Keratinocyte (primary cell): ENCODE data around the gene ATP6V1G3. TPM values are rescaled to one million over a fixed set of nuclear protein-coding genes. Genes with fewer than 3 reads are reported as not detected.

Source experiments
- DNase-seq: peaks from one replicate; pipeline ENCODE4 v3.0.0-alpha.2; 2011; ENCODE audit warnings: low read depth, missing footprints, low spot score
- FAIRE-seq: peaks from 2 replicates; lab custom pipeline; 2011; peaks lifted over from hg19 to GRCh38; lab: Jason Lieb, UNC
- H2AFZ ChIP-seq: 2 replicates; pipeline ENCODE4 v1.6.0; 2012; ENCODE audit warnings: low read length, control low read depth, inconsistent platforms; ENCODE audit not compliant: control insufficient read depth
- H3K27ac ChIP-seq: 2 replicates; pipeline ENCODE4 v1.5.1; 2011; ENCODE audit warnings: low read length; ENCODE audit not compliant: control insufficient read depth, insufficient read depth
- H3K27me3 ChIP-seq: 3 replicates; pipeline ENCODE4 v1.6.0; 2011; ENCODE audit warnings: low read length; ENCODE audit not compliant: control insufficient read depth, insufficient read depth; ENCODE audit errors: extremely low read depth
- H3K36me3 ChIP-seq, 2 experiments: 2 replicates in 1 of 2; 3 replicates in 1 of 2; pipeline ENCODE4 v1.5.1; 2011; ENCODE audit warnings: low read length in 2 of 2, mild to moderate bottlenecking in 1 of 2; ENCODE audit not compliant: control insufficient read depth in 2 of 2, insufficient read depth in 2 of 2; ENCODE audit errors: extremely low read depth in 1 of 2
- H3K4me1 ChIP-seq: 3 replicates; pipeline ENCODE4 v1.5.1; 2011; ENCODE audit warnings: low read length; ENCODE audit not compliant: control insufficient read depth, insufficient read depth; ENCODE audit errors: extremely low read depth
- H3K4me2 ChIP-seq: 3 replicates; pipeline ENCODE4 v1.6.0; 2011; ENCODE audit warnings: low read depth, low read length; ENCODE audit not compliant: control insufficient read depth, insufficient read depth; ENCODE audit errors: extremely low read depth
- H3K4me3 ChIP-seq, 3 experiments: fragments of 200-600 bp in 1 of 3; sonication (generic) in 1 of 3; 2 replicates in 2 of 3; 3 replicates in 1 of 3; pipeline ENCODE4 v1.5.1; 2011 to 2016; ENCODE audit warnings: low read length in 3 of 3, mild to moderate bottlenecking in 3 of 3, control low read depth in 2 of 3, inconsistent platforms in 1 of 3, low read depth in 1 of 3, mixed read lengths in 1 of 3, mixed run types in 1 of 3, moderate library complexity in 1 of 3; ENCODE audit not compliant: control insufficient read depth in 2 of 3, insufficient read depth in 2 of 3; ENCODE audit errors: extremely low read depth in 1 of 3
- H3K79me2 ChIP-seq: 2 replicates; pipeline ENCODE4 v1.6.0; 2012; ENCODE audit warnings: low read length; ENCODE audit not compliant: control insufficient read depth, insufficient read depth
- H3K9ac ChIP-seq: 3 replicates; pipeline ENCODE4 v1.6.0; 2011; ENCODE audit warnings: low read length; ENCODE audit not compliant: control insufficient read depth, insufficient read depth; ENCODE audit errors: extremely low read depth
- H3K9me1 ChIP-seq: 3 replicates; pipeline ENCODE4 v1.6.0; 2011; ENCODE audit warnings: low read length; ENCODE audit not compliant: control insufficient read depth, insufficient read depth; ENCODE audit errors: extremely low read depth
- H3K9me3 ChIP-seq: 2 replicates; pipeline ENCODE4 v1.5.1; 2012; ENCODE audit warnings: low read depth, low read length; ENCODE audit not compliant: control insufficient read depth
- H4K20me1 ChIP-seq: 3 replicates; pipeline ENCODE4 v1.6.0; 2011; ENCODE audit warnings: low read length; ENCODE audit not compliant: control insufficient read depth, insufficient read depth; ENCODE audit errors: extremely low read depth
- EZH2 ChIP-seq: IDR thresholded peaks from one replicate; pipeline ENCODE4 v1.6.1; 2012; ENCODE audit warnings: inconsistent platforms, mild to moderate bottlenecking, low read length, moderate library complexity
- dilution Hi-C: fragments of 300-500 bp; cut with MboI; formaldehyde crosslinking; loops from one replicate; pipeline ENCODE4 v1.7.0; 2020; ENCODE audit warnings: low sequenced_read_pairs; ENCODE audit not compliant: extremely low pct_ligation_motif_present
- polyA plus RNA-seq, 5 experiments: library from polyadenylated mRNA; depleted of rRNA in 3 of 5; stranded (reverse) in 3 of 5; stranded (forward) in 1 of 5; unstranded in 1 of 5; fragments of >200 nt; gene quantifications; 1 replicate in 1 of 5; 2 replicates in 3 of 5; 3 replicates in 1 of 5; pipeline versions ENCODE4 v1.2.1 to v1.2.3, GENCODE V29; 2011 to 2012; ENCODE audit warnings: missing spikeins in 2 of 5, low read depth in 1 of 5, low replicate concordance in 1 of 5
- TF ChIP-seq, protein P1 (sequence below), 3 experiments: IDR thresholded peaks in 1 of 3; conservative IDR thresholded peaks in 1 of 3; optimal IDR thresholded peaks in 1 of 3; 2 replicates in 2 of 3; 3 replicates in 1 of 3; pipeline versions ENCODE3 to v1.5.1; 2011; ENCODE audit warnings: low read length in 3 of 3, mild to moderate bottlenecking in 3 of 3, moderate library complexity in 2 of 3, control low read depth in 1 of 3, inconsistent platforms in 1 of 3; ENCODE audit not compliant: insufficient read depth in 2 of 3; ENCODE audit errors: extremely low read depth in 1 of 3

Gene ATP6V1G3
- polyA plus RNA-seq, 1 donor (not counting 4 experiments of a cell fraction or from before 2014, with no cell fraction given), result not detected

- H3K4me2 ChIP-seq, result no peak overlapping the region
- H3K9me1 ChIP-seq, result no peaks in the 10 kb centered on the region
- no peaks in the 10 kb centered on the region for H3K79me2 ChIP-seq
- no peak overlapping the region for H2AFZ ChIP-seq
- H3K4me1 ChIP-seq, result peaks cover 25% of the 10 kb centered on the region
- TF ChIP-seq, protein P1, sequence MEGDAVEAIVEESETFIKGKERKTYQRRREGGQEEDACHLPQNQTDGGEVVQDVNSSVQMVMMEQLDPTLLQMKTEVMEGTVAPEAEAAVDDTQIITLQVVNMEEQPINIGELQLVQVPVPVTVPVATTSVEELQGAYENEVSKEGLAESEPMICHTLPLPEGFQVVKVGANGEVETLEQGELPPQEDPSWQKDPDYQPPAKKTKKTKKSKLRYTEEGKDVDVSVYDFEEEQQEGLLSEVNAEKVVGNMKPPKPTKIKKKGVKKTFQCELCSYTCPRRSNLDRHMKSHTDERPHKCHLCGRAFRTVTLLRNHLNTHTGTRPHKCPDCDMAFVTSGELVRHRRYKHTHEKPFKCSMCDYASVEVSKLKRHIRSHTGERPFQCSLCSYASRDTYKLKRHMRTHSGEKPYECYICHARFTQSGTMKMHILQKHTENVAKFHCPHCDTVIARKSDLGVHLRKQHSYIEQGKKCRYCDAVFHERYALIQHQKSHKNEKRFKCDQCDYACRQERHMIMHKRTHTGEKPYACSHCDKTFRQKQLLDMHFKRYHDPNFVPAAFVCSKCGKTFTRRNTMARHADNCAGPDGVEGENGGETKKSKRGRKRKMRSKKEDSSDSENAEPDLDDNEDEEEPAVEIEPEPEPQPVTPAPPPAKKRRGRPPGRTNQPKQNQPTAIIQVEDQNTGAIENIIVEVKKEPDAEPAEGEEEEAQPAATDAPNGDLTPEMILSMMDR (optimal IDR thresholded peaks at IDR 0.05 in 1 of 3, IDR thresholded peaks at IDR 0.05 in 1 of 3, conservative IDR thresholded peaks at IDR 0.05 in 1 of 3; ENCODE audit: extremely low read depth in 1 of 3, insufficient read depth in 2 of 3, low read length in 3 of 3), result no peak
- TF ChIP-seq EZH2, result no peak
- H3K27ac ChIP-seq, result no peak overlapping the region
- no peak for FAIRE-seq
- H3K27me3 ChIP-seq, result no peaks in the 10 kb centered on the region
- H3K36me3 ChIP-seq, result no peaks in the 10 kb centered on the region
- H3K9me3 ChIP-seq, result no peaks in the 10 kb centered on the region
- H3K9ac ChIP-seq, result no peak overlapping the region
- H4K20me1 ChIP-seq, result no peaks in the 10 kb centered on the region
- no peak overlapping the region for H3K4me3 ChIP-seq
- dilution Hi-C loops, result no loop called here
- no peak for DNase-seq
Observed at GRCh38 chr1:198498103-198498385, 42.4 kb downstream of the ATP6V1G3 start.

- dilution Hi-C loops, result no loop called here
- Histone ChIP-seq H3K4me2 (no peak overlapping the region), H3K9me3 (no peaks in the 10 kb centered on the region), H3K36me3 (no peaks in the 10 kb centered on the region), H3K9ac (no peak overlapping the region), H3K4me1 (peaks cover 28% of the 10 kb centered on the region), H3K9me1 (no peaks in the 10 kb centered on the region), H4K20me1 (no peaks in the 10 kb centered on the region), H3K4me3 (no peak overlapping the region), H3K27ac (no peak overlapping the region), H2AFZ (no peak overlapping the region), H3K79me2 (no peaks in the 10 kb centered on the region), H3K27me3 (no peaks in the 10 kb centered on the region)
- FAIRE-seq (no peak), DNase-seq (no peak)
- no peak for TF ChIP-seq EZH2
- TF ChIP-seq, protein P1 (optimal IDR thresholded peaks at IDR 0.05 in 1 of 3, IDR thresholded peaks at IDR 0.05 in 1 of 3, conservative IDR thresholded peaks at IDR 0.05 in 1 of 3; ENCODE audit: extremely low read depth in 1 of 3, insufficient read depth in 2 of 3, low read length in 3 of 3), result no peak
Observed at GRCh38 chr1:198497326-198498102, 43.0 kb downstream of the ATP6V1G3 start.
